ENCODE results near the gene RTN4R. TPM values are rescaled to one million over a fixed set of nuclear protein-coding genes. Genes with fewer than 3 reads are reported as not detected.

The RTN4R gene
- total and polyA plus RNA-seq, 2 of the 8 experiments (the other 6 are each of a cell fraction or from before 2014, with no cell fraction given) = 21.8 to 41.3 TPM

- TF ChIP-seq RXRA (IDR thresholded peaks at IDR 0.05; ENCODE audit: insufficient read depth, low read depth, low read length) = no peak
- no peak for TF ChIP-seq MAX (IDR thresholded peaks at IDR 0.05)
- TF ChIP-seq EP300 (IDR thresholded peaks at IDR 0.05; ENCODE audit: borderline replicate concordance in 1 of 2, low read depth in 2 of 2, low read length in 2 of 2) = no peak
- no peak for TF ChIP-seq SIN3A (conservative IDR thresholded peaks at IDR 0.05 in 1 of 2, IDR thresholded peaks at IDR 0.05 in 1 of 2; ENCODE audit: low read depth in 1 of 2, low read length in 2 of 2)
- no peak for TF ChIP-seq TCF12 (IDR thresholded peaks at IDR 0.05; ENCODE audit: low read depth, low read length)
Measured at GRCh38 chr22:20218326-20218872, 49.7 kb downstream of the RTN4R start (continued).

Measured in H1 (cell line).